Measurements from ENCODE around the gene PDE1C. TPM values are rescaled to one million over a fixed set of nuclear protein-coding genes. Genes with fewer than 3 reads are reported as not detected.
A peak's percentile ranks its signal among the peaks of the same experiment; 100 is the strongest.

PDE1C gene
- total and polyA plus RNA-seq, 11 donors: 35.3 to 307 (median 141) TPM

DNA sequence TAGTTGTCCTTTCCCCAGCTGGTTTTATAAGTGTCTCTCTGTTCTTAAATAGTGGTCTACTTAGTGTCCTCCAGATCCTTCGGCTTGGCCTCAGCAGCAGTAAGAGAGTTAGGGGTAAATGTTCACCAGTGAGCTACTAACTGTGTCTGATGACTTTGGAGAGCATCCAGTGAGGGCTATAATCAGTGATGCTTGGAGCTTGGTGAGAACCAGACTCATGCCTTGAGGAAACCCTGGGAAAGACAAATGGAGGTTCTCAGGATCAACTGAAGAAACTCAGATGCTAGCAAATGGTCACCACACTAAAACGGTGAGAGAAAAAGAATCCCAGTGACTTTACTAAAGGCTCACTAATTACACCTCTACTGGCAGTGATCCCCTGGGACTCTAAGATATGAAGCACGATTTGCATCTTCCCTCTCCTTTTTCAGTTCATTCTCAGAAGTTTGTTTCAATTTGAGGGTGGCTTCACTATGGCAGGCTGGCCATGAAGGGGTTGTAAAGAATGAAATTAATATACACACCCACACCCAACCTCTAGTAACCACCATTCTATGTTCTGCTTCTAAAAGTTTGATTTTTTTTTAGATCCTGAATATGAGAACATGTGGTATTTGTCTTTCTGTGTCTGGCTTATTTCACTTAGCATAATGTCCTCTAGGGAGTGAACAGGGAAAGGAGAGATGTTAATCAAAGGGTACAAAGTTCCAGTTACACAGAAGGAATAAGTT lies 177.9 kb downstream of the PDE1C start:
- DNase-seq: no peak
- intact Hi-C loops (cut with DNase I): no loop called here

DNA sequence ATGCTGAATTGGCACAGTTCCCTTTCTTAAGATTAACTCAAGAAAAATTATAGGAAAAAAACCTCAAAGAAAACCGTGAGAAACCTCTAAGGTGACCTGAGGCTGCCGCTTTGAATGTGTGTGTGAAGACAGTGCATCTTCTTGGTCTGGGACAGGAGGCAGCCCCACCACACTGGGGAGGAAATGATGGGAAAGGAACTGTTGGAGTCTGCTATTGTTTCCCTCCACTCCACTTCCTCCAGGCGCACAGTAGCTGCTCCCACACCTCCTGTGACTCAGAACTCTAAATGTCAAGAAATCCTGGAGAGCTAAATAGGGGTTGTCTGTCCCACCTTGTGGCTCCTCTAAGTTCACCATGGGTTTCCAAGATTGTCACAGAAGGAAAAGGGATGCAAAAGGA lies 179.4 kb downstream of the PDE1C start:
- TF ChIP-seq, protein P1, sequence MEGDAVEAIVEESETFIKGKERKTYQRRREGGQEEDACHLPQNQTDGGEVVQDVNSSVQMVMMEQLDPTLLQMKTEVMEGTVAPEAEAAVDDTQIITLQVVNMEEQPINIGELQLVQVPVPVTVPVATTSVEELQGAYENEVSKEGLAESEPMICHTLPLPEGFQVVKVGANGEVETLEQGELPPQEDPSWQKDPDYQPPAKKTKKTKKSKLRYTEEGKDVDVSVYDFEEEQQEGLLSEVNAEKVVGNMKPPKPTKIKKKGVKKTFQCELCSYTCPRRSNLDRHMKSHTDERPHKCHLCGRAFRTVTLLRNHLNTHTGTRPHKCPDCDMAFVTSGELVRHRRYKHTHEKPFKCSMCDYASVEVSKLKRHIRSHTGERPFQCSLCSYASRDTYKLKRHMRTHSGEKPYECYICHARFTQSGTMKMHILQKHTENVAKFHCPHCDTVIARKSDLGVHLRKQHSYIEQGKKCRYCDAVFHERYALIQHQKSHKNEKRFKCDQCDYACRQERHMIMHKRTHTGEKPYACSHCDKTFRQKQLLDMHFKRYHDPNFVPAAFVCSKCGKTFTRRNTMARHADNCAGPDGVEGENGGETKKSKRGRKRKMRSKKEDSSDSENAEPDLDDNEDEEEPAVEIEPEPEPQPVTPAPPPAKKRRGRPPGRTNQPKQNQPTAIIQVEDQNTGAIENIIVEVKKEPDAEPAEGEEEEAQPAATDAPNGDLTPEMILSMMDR (IDR thresholded peaks at IDR 0.05): no peak
- no peak for TF ChIP-seq POLR2A (IDR thresholded peaks at IDR 0.05)
- peak in 3 of 4 donors; percentile 50 to 86 (median 55) for ATAC-seq
- Histone ChIP-seq H3K36me3 (no peaks in the 10 kb centered on the region), H3K27ac (peak overlapping the region in 11 of 12 donors; percentile 4 to 74 (median 33)), H3K9me3 (no peaks in the 10 kb centered on the region), H3K4me1 (peaks cover 0 to 68% (median 28%) of the 10 kb centered on the region in 12 donors), H3K27me3 (no peaks in the 10 kb centered on the region), H3K4me3 (no peak overlapping the region)
- no peak for DNase-seq
- intact Hi-C loops (cut with DNase I): no loop called here
- 48 to 72% (median 68%) methylated on average over 3 of the region's 3 CpGs for WGBS, 4 donors

More for the DNA sequence above, 177.9 kb downstream of the PDE1C start:
- no peaks in the 10 kb centered on the region for H3K9me3 ChIP-seq
- ATAC-seq: no peak
- H3K4me3 ChIP-seq: no peak overlapping the region
- 56 to 78% (median 66%) methylated on average over 3 of the region's 3 CpGs for WGBS, 4 donors
- no peaks in the 10 kb centered on the region for H3K27me3 ChIP-seq
- peaks cover 0 to 72% (median 29%) of the 10 kb centered on the region in 12 donors for H3K4me1 ChIP-seq
- TF ChIP-seq POLR2A (IDR thresholded peaks at IDR 0.05): no peak
- peak overlapping the region in 1 of 12 donors; percentile 31 for H3K27ac ChIP-seq
- no peaks in the 10 kb centered on the region for H3K36me3 ChIP-seq

DNA sequence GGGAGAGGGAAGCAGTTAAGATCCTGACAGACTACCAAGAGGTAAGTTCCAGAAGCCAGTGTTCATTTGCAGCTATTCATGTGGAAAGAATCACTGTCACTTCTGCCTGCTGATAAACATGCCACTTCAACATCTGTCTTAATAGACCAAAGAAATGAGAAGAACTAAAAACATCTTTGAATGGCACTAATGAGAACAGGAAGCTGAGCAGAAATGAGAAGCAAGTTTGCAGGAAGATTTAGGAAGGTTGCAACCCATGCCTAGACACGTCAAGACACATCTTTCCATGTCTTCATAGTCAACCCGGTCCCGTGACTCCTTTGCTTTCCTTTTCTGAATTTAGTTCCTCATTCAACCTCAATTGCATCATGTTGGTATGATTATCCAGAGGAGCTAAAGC lies 180.0 kb downstream of the PDE1C start:
- intact Hi-C loops (cut with DNase I): no loop called here
- Histone ChIP-seq H3K36me3 (no peaks in the 10 kb centered on the region), H3K4me1 (peaks cover 0 to 68% (median 28%) of the 10 kb centered on the region in 12 donors), H3K27ac (peak overlapping the region in 10 of 12 donors; percentile 10 to 74 (median 37)), H3K9me3 (no peaks in the 10 kb centered on the region), H3K27me3 (no peaks in the 10 kb centered on the region), H3K4me3 (no peak overlapping the region)
- 27 to 44% (median 32%) methylated on average over 3 of the region's 3 CpGs for WGBS, 4 donors
- no peak for DNase-seq
- peak; percentile 41 to 51 (median 42) for ATAC-seq
- TF ChIP-seq, protein P1 (IDR thresholded peaks at IDR 0.05): no peak
- no peak for TF ChIP-seq POLR2A (IDR thresholded peaks at IDR 0.05)

DNA sequence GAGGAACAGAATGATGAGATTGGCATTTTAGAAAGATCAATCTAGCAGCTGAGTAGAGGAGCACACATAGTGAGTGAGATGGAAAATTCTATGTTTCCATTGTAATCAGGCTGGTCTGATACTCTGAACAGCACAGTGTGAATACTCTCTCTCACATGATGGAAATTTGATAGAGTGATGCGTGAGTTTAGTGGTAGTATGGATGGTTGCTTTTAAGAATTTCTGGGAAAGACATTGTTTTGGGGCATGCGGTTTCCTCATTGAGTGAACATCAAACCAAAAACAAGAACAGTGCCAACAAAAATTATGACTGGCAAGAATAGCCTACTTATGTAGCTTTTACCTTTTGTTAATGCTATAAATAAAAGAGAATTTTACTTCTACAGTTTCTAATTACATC lies 183.2 kb downstream of the PDE1C start:
- intact Hi-C loops (cut with DNase I): loop anchor here in 5 of 10 donors (10.0 kb wide), 4 partner anchors 148 to 278 kb away; no protein-coding TSS in a partner anchor
- H3K27me3 ChIP-seq: no peaks in the 10 kb centered on the region
- WGBS, 4 donors: 94 to 100% (median 96%) methylated on average over 2 of the region's 2 CpGs
- TF ChIP-seq, protein P1 (IDR thresholded peaks at IDR 0.05): no peak
- no peak for TF ChIP-seq POLR2A (IDR thresholded peaks at IDR 0.05)
- H3K9me3 ChIP-seq: no peaks in the 10 kb centered on the region
- H3K4me1 ChIP-seq: peaks cover 13 to 76% (median 42%) of the 10 kb centered on the region in 12 donors
- H3K27ac ChIP-seq: peak overlapping the region in 3 of 12 donors; percentile 29 to 83 (median 79)
- no peak overlapping the region for H3K4me3 ChIP-seq
- ATAC-seq (no peak), DNase-seq (no peak)
- no peaks in the 10 kb centered on the region for H3K36me3 ChIP-seq
